ENCODE data around the gene SUPT20HL1. TPM values are rescaled to one million over a fixed set of nuclear protein-coding genes. Genes with fewer than 3 reads are reported as not detected.
A peak's percentile ranks its signal among the peaks of the same experiment; 100 is the strongest.
"Not testable (repeated sequence)": the region's sequence is repeated elsewhere in the genome, so short reads cannot be mapped to it uniquely, and the experiment has no call there.

Gene SUPT20HL1
- total RNA-seq, 2 donors from 2014 or later = not detected

- H3K36me3 ChIP-seq = no peaks in the 10 kb centered on the region
- DNase-seq (ENCODE audit: low spot score) (no peak), ATAC-seq (ENCODE audit: insufficient number of reproducible peaks, low FRiP score, low read depth) (no peak)
- no peaks in the 10 kb centered on the region for H3K4me1 ChIP-seq (ENCODE audit: control insufficient read depth in 1 of 2, low read depth in 2 of 2)
- H3K4me3 ChIP-seq = no peak overlapping the region
- no peaks in the 10 kb centered on the region for H3K9me3 ChIP-seq
- H3K27me3 ChIP-seq (replicated peaks; ENCODE audit: insufficient read depth) = no peaks in the 10 kb centered on the region
- H3K27ac ChIP-seq = no peak overlapping the region
- no peak for TF ChIP-seq CTCF (IDR thresholded peaks at IDR 0.05)
These were observed 3.9 kb downstream of the SUPT20HL1 start for GRCh38 chrX:24364326-24364725.

GRCh38 chrX:24364851-24365538, 4.6 kb downstream of the SUPT20HL1 start:
- DNase-seq (ENCODE audit: low spot score) = no peak
- ATAC-seq (ENCODE audit: insufficient number of reproducible peaks, low FRiP score, low read depth) = no peak
- no peaks in the 10 kb centered on the region for H3K36me3 ChIP-seq
- no peak overlapping the region for H3K4me3 ChIP-seq
- H3K9me3 ChIP-seq = no peaks in the 10 kb centered on the region
- H3K27me3 ChIP-seq (replicated peaks; ENCODE audit: insufficient read depth) = no peaks in the 10 kb centered on the region
- TF ChIP-seq CTCF (IDR thresholded peaks at IDR 0.05) = no peak
- H3K4me1 ChIP-seq (ENCODE audit: control insufficient read depth in 1 of 2, low read depth in 2 of 2) = no peaks in the 10 kb centered on the region
- H3K27ac ChIP-seq = no peak overlapping the region

- not testable (repeated sequence) for DNase-seq (ENCODE audit: low spot score); ATAC-seq (ENCODE audit: insufficient number of reproducible peaks, low FRiP score, low read depth); H3K27ac ChIP-seq; H3K4me1 ChIP-seq (ENCODE audit: control insufficient read depth in 1 of 2, low read depth in 2 of 2); H3K9me3 ChIP-seq; H3K4me3 ChIP-seq; H3K36me3 ChIP-seq; H3K27me3 ChIP-seq (replicated peaks; ENCODE audit: insufficient read depth)
These were observed 6.4 kb downstream of the SUPT20HL1 start for GRCh38 chrX:24366762-24367400.

GRCh38 chrX:24369816-24370215, 9.4 kb downstream of the SUPT20HL1 start:
- no peak for TF ChIP-seq CTCF (IDR thresholded peaks at IDR 0.05)
- Histone ChIP-seq H3K4me1 (ENCODE audit: control insufficient read depth in 1 of 2, low read depth in 2 of 2) (no peaks in the 10 kb centered on the region), H3K4me3 (no peak overlapping the region), H3K27me3 (replicated peaks; ENCODE audit: insufficient read depth) (no peaks in the 10 kb centered on the region), H3K9me3 (no peaks in the 10 kb centered on the region), H3K27ac (no peak overlapping the region), H3K36me3 (no peaks in the 10 kb centered on the region)
- no peak for DNase-seq (ENCODE audit: low spot score)
- no peak for ATAC-seq (ENCODE audit: insufficient number of reproducible peaks, low FRiP score, low read depth)

GRCh38 chrX:24371391-24371972, 11.0 kb downstream of the SUPT20HL1 start:
- Histone ChIP-seq H3K36me3 (no peaks in the 10 kb centered on the region), H3K27me3 (replicated peaks; ENCODE audit: insufficient read depth) (no peaks in the 10 kb centered on the region), H3K9me3 (no peaks in the 10 kb centered on the region), H3K27ac (no peak overlapping the region), H3K4me1 (ENCODE audit: control insufficient read depth in 1 of 2, low read depth in 2 of 2) (no peaks in the 10 kb centered on the region), H3K4me3 (peak overlapping the region; percentile 37)
- peak; percentile 58 for TF ChIP-seq CTCF (IDR thresholded peaks at IDR 0.05)
- ATAC-seq (ENCODE audit: insufficient number of reproducible peaks, low FRiP score, low read depth) (no peak), DNase-seq (ENCODE audit: low spot score) (peak; percentile 9)
